ENCODE results near the gene WWOX.

Gene WWOX

DNA sequence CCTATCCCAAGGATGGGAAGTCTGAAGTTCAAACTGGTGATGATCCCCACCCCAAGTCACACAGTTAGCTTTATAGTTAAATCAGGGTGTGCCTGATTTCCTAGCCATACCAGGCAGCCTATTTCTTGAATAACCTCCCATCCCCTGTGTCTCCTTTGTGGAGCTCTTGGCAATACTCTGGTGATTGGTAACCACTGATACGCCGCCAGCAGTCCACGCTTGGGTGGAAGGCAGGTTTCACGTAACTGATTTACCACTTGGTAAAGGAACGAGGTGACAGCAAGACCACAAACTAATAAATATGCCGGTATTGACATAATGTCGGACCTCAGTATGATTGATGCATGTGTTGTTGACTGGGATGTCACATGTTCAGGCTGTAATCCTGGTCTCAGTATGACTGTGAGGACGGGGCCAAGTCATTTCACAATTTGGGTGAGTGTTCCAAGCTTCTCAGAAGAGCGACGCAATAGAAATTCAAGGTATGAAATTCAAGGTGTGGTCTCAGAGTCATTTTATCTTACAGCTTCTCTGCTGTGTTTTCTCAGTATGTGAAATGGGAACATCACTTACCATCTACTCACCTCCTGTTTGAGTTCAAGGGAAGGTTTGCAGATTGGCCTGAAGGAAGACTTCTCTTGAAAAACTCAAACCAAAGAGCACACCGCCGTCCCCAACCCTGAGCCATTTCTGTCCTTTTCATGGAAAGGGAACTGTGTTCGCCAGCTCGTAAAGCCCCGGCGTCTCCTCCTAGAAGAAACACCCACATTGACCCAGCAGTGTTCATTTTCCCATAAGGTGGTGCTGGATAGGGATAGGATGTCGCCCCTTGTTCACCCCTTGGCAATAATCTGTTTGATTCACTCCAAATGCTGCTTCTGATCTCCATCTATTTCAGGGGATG is 678.9 kb downstream of the WWOX start:
- no peak for DNase-seq (ENCODE audit: low read depth)

DNA sequence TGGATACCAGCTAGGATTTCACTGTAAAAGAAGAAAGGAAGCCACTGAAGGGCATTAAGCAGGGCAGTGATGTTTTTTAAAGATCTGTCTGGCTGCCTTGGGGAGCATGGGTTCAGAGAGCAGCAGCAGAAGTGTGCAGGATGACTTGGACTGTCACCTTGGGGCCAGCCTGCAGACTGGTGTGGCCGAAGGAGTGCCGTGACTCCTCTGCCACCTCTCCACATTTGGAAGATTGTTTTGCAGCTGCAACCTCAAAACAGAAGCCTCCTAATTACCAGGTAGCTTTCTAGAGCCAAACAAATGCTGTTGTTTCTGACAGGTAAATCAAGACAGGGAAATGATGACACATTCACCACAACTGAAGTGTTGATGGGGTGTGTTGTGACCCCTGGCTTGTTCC is 681.4 kb downstream of the WWOX start:
- no peak for DNase-seq (ENCODE audit: low read depth)

DNA sequence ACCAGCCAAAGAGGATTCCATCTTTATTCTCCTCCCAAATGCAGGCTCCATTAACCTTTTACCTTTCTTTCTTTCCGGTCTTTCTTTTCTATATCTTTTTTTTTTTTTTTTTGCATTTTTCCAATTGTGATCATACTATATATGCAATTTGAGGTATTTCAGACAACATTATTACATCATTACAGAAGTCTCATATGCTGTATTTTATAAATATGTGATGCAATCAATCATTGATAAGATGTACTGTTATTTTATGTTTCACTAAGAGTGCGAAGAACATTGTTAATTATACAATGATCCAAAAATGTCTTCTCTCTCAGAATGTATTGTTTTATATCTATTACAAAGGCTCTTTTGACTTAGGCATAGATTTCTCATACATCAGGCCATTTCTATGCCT is 683.1 kb downstream of the WWOX start:
- DNase-seq (ENCODE audit: low read depth), result no peak

DNA sequence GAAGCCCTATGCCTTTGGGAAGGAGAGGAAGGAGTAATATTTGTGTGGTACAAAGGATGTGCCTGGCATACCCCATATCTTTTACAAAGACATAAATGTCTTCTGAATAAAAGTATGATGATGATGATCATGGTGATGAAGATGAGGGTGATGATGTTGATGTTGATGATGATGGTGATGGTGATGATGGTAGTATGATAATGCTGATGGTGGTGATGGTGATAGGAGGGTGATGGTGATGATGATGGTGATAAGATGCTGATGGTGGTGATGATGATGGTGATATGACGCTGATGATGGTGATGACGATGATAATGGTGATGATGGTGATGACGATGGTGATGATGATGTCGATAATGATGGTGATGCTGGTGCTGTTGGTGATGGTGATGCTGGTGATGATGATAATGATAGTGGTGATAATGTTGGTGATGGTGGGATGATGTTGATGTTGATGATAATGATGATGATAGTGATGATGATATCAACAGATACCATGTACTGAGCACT is 684.2 kb downstream of the WWOX start:
- no peak for DNase-seq (ENCODE audit: low read depth)

DNA sequence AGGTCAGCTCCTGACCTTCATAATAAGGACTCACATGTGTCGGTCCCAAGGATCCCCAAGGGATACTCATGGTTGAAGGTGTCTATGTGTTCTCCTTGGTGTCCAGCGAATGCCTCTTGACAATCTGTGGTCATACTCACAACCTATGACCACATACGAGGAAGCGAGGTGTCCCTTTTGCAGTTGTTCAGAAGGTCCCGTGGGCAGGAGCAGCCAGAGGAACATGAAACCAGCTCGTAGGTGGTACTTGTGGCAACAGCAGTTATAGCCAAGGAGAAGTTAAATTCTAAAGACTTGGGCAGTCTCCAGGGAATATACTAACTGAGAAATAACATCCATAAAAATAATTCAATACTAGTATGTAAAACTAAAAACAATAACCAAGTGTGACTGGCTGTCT is 685.3 kb downstream of the WWOX start:
- no peak for DNase-seq (ENCODE audit: low read depth)

DNA sequence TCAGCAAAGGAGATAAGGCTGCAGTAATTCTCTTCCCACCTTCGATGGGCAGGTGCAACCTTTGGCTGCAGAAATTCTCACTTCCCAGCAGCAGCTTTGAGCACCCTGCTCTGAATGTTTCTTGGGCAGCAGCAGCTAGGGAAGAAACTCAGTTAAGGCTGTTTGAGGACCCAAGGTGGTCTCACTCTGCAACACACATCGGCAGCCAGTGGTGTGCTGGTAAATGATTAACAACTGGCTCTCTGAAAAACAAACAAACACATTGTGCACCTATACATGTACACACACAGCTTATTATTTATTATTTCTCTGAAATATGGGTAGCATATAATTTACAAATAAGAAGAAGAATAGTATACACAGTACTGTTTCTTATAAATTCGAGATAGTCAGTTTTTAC is 685.8 kb downstream of the WWOX start:
- no peak for DNase-seq (ENCODE audit: low read depth)

DNA sequence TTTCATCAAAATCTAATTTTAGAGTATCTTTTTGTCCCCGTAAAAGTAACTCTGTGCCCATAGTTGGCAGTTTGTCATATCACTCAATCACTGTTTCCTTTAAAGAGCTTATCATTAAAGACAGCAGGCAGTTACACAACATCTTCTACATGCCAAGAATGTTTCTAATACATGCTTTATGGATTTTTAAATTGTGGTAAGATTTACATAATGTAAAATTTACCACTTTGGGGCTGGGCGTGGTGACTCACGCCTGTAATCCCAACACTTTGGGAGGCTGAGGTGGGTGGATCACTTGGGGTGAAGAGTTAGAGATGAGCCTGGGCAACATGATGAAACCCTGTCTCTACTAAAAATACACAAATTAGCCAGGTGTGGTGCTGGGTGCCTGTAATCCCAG is 687.2 kb downstream of the WWOX start:
- DNase-seq (ENCODE audit: low read depth), result no peak

DNA sequence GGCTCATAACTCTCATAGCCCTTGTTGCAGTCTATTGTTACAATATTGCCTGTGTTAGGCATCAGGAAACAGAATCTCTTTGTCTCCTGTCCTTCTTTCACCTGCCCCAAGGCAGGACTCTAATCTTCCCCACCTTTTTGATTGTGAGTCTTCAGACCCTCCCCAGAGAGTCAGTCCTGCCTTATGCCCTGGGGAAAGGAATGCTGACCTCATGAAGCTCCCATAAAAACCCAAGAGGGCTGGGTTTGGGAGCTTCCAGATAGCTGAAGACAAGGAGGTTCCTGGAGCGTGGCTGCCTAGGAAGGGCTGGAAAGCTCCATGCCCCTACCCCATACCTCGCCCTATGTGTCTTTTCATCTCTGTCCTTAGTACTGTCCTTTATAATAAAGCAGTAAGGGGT is 688.8 kb downstream of the WWOX start:
- DNase-seq (ENCODE audit: low read depth), result no peak

DNA sequence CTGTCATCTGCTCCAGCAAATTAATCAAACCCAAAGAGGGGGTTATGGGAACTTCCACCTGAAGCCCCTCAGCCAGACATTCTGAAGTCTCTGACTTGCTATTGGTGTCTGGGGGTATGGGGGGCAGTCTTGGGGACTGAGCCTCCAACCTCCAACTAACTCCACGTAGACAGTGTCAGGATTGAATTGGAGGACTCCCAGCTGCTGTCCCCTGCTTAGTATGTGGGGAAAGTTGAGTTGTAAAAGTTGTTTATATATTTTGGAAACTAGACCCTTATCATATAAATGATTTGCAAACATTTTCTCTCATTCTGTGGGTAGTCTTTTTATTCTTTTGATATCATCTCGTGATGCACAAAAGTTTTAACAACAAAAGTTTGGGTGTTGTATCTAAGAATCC is 689.2 kb downstream of the WWOX start:
- DNase-seq (ENCODE audit: low read depth), result no peak

DNA sequence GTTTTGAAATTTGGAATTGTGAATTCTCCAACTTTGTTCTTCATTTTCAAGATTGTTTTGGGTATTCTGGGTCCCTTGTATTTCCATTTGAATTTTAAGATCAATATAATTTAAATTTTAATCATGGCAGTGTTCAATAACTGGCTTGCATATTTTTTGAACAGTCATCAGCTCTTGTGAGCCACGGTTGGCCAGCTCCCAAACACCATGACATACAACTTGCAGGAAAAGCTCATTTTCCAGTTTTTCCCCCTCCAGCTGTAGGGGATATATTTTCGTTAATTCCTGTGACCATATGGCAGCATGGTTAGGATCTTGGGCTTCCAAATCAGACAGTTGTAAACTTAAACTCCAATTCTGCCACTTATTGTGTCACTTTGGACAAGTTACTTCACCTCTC is 690.1 kb downstream of the WWOX start:
- no peak for DNase-seq (ENCODE audit: low read depth)

DNA sequence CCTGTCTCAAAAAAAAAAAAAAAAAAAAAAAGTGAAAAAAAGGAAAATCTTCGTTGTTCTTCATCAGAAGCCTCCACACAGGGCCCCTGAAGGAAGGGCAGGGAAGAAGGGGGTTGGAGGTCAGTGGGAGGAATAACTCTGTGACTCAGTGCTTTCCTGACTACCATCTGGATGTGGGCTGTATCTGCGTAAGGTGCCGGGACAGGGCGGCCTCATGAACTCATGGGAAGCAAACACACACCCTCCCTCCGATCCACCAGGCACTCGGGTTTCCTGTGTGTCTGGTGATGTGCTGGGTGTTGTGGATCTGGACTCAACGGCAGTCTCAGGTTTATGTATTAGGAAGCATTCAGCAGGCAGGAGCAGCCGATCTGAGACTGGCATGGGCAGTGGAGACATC is 691.6 kb downstream of the WWOX start:
- no peak for DNase-seq (ENCODE audit: low read depth)

DNA sequence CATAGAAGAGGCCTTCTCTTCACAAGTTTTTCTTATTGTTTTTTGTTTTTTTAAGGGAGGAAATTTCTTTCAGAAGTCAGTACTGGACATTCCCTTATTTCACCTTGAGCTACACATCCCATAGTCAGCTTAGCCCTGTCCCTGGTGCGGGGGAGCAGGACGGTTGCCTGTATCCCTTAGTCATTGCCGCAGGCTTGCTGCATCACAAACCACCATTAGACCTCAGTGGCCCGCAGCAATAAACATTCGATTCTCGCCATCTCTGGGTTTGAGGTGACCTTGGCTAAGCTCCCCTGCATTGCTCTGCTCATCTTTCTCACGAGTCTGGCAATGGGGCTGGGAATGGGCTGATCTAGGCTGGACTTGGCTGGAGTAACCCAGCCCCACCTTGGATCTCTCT is 692.5 kb downstream of the WWOX start:
- DNase-seq (ENCODE audit: low read depth), result no peak

DNA sequence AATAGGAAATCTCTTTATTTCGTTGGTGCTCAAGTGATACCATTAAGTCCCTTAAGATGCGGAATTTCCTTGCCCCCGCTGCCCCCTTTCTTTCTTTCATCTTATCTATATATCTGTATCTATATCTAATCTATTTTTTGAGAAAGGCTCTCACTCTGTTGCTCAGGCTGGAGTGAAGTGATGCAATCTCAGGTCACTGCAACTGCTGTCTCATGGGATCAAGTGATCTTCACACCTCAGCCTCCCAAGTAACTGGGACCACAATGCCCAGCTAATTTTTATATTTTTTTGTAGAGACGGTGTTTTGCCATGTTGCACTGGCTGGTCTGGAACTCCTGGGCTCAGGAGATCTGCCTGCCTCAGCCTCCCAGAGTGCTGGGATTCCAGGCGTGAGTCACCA is 693.5 kb downstream of the WWOX start:
- DNase-seq (ENCODE audit: low read depth), result no peak

DNA sequence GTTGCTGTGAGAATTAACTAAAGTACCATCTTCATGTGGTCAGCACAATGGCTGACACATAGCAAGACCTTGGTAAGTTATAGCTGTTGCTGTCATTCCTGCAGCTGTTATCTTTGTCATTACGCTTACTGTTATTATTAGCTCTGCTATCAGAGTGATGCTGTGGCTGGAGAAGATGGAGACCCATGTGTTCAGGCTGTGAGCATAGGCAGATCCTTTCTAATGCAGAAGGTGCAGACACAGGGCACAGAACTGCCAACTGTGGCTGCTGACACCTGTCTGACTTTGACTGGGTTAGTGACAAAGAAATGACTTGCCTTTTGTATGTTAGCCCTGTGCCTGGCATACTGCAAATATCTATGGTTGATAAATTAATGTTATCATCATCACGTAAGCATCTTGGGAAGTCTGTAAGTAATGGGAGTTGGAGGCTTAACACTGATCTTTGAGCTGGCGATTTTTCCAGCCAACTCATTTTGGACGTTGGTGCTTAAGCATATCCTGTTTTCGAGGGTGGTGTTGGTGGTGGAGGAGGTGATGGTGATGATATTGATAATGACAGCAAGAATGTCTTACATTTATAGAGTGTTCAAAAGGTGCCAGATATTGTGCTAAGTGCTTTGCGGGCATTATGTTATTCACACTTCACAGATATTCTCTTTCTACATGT is 695.3 kb downstream of the WWOX start:
- no peak for DNase-seq (ENCODE audit: low read depth)

DNA sequence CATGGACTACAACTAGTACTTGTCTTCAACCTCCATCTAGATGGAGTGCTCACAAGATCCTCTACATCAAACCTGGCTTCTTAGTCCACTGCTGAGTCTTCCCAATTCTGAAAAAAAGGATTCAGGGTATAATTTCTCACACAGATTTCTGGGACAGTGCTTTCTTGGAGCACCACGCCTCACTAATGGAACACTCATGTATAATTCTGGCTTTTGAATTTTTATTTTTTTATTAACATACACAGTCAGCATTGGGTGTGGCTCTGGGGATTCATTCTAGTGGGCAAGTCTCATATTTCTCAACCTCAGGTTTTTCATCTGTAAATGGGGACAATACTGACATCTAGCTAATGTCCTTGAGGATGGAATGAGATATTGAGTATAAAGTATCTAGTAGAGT is 696.0 kb downstream of the WWOX start:
- no peak for DNase-seq (ENCODE audit: low read depth)

DNA sequence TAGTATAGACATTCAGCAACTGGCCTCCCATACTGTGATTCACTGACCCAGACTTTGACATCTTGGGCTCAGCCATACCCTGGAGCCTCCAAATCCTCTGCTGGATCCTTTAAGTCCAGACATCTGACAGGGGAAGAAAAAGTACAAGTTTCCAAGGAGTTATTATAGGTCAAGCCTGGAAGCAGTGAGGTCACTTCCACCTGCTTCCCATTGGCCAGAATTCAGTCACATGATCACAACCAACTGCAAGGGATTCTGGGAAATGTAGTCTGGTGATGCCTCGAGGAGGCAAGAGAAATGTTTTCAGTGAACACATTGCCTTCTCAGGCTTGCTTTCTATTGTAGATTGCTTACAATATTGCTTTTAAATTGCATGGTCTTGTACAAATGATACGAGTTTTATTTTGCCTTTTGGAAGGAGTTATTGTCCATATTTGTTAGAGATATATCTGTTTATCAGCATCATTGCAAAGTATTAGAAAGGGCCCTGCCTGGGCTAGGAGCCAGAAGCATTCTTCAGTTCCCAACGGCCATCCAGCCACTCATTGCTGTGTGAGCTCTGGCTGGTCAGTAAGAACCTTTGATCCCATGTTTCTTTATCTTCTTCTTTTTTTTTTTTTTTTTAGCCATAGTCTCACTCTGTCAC is 696.9 kb downstream of the WWOX start:
- no peak for DNase-seq (ENCODE audit: low read depth)

DNA sequence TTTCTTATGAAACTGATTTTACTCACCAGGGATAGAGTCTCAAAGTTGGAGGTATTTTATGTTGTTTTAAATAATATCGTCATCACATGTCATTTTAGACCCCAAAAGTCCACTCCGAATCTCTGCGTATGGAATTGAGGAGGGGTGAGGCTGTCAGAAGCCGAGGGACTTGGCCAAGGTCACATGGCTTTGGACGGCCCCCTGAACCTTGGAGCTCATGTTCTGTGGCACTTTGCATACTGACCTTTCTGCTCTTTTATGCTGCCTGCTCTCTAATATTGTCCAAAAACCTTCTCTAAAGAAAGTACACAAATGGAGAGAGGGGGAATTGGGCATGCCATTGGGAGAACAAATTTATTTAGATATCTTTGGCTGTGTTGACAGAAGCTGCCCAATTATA is 700.0 kb downstream of the WWOX start:
- no peak for DNase-seq (ENCODE audit: low read depth)

DNA sequence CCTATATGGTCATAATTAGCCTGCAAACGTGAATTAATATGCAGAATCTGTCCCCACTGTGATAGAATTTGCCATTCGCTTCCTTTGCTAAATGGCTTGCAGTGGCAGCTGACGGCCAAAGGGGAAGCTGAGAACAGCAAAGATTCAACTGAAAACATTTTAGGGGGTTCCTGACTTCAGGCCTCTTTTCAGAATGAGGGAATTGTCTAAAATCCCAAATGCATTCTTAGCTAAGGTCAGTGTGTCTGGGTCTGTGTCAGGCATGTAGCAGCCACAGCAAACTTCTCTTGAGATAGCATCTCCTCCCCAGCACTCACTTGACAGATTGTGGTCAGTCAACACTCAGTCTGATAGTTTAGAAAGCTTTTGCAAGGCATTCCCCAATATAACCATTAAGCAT is 701.1 kb downstream of the WWOX start:
- DNase-seq (ENCODE audit: low read depth), result no peak

DNA sequence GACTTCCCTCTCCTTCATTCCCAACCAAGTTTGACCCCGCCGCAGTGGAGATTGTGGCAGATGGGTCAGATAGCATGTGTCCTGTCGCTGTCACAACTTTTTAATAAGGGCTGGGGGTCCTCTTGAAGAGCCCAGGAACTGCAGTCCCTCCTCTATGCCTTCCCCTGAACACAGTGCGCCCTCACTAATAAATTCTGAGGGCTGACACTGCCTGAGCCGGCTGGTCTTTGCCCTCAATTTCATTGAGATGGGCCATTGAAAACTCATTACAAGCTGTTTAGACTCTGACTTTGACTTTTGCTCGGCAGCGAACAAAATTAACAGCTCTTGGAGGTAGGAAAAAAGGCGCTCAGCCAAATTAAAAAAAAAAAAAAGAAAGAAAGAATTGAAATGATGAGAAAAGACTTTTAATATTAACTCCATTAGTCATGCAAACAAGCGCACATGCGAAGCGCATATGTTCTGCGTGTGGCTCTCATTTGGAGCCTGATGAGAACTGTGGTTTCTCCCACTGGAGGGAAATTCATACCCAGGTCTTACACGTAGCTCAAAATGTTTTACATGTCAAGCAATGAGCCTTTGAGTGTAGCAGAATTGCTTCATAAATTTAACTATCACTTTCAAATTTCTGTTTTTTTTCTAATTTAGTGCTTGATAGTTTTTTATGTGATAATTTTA is 704.7 kb downstream of the WWOX start:
- DNase-seq (ENCODE audit: low read depth), result no peak

DNA sequence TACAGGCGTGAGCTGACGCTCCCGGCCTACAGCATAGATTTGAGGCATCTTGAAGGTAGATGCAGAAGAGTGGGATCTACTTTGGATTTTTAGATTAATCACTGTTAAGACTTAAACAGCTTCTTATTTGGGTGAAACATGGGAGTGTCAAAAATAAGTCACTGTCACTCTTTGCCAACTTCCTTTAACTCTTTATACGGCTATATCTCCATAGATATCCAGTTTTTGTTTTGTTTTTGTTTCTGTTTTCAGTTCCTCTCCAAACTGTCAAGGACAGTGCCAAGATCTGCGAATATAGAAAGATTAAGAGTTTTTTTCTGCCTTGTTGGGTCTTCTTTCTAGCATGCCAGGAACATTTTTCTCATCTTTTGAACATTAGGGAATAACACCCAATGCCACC is 706.1 kb downstream of the WWOX start:
- DNase-seq (ENCODE audit: low read depth), result no peak

DNA sequence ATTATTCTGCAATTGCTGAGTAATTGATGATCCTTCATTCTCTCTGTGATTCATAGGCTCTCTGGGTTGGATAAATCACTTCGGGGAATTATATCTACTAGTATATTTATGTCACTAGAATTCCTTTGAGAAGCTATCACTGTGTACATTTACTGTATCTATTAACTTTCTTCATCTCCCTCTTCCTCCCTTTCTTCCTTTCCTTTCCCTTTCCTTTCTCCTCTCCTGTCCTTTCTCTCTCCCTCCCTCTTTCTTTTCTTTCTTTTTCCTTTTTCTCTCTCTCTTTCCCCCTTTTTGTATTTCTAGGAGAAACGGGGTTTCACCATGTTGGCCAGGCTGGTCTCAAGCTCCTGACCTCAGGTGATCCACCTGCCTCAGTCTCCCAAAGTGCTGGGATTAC is 711.8 kb downstream of the WWOX start:
- DNase-seq (ENCODE audit: low read depth), result no peak

DNA sequence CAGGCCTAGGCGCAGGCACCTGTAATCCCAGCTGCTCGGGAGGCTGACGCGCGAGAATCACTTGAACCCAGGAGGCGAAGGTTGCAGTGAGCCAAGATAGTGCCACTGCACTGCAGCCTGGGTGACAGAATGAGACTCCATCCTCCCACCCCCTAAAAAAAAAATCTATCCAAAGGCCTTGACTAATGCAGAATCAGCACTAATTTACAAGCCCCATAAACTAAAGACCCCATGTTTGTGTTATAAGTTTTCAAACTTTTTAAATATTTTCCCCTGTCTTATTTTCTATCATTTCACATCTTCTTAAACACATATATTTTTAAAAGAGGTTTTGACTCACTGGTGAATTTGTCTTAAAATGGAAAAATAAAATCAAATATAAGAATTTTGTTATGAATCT is 713.1 kb downstream of the WWOX start:
- DNase-seq (ENCODE audit: low read depth), result no peak
